ENCODE data around the gene FEZF1.

DNA sequence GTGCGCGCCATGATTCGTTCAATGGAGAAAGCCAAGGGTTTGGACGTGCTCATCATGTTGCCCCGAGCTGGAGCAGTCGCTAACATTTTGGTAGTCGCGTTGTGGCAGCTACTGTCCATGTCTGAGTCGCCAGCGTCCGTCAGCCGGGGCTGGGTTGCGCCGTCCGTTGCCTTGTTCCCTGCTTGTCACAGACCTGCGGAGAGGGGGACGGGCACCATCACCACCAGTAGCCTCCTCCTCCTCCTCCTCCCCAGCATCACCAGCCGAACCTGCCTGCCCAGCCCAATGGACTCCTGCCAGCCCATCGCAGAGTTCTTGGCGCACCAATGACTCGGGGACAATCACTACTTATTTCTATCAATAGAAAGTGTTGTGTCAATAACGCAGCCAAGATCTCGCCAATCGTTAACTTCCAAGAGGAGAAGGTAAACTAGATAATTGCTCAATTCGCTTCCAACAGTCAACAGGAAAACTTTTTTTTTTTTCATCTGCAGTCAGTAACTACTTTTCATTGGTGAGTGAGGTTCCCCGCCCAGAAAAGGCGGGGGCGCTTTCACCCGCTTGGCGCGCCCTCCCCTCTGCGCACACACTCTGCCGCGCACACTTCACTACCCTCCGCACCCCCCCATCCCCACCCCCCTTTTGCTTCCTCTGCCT lies at the start of gene FEZF1:
- TF ChIP-seq, protein P1, sequence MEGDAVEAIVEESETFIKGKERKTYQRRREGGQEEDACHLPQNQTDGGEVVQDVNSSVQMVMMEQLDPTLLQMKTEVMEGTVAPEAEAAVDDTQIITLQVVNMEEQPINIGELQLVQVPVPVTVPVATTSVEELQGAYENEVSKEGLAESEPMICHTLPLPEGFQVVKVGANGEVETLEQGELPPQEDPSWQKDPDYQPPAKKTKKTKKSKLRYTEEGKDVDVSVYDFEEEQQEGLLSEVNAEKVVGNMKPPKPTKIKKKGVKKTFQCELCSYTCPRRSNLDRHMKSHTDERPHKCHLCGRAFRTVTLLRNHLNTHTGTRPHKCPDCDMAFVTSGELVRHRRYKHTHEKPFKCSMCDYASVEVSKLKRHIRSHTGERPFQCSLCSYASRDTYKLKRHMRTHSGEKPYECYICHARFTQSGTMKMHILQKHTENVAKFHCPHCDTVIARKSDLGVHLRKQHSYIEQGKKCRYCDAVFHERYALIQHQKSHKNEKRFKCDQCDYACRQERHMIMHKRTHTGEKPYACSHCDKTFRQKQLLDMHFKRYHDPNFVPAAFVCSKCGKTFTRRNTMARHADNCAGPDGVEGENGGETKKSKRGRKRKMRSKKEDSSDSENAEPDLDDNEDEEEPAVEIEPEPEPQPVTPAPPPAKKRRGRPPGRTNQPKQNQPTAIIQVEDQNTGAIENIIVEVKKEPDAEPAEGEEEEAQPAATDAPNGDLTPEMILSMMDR (IDR thresholded peaks at IDR 0.05; ENCODE audit: low read depth, low read length) = no peak
- no peak for TF ChIP-seq POLR2A (IDR thresholded peaks at IDR 0.05; ENCODE audit: extremely low read depth, insufficient read length)
- TF ChIP-seq MYC (IDR thresholded peaks at IDR 0.05; ENCODE audit: low read depth, low read length) = no peak
